Muscle layer of colon (tissue), 2 donors: Measurements from ENCODE around the gene EME2.

Experiments used
- H3K27ac ChIP-seq: one replicate; pipeline ENCODE4 v1.7.0; 2013; ENCODE audit warnings: low read depth, mild to moderate bottlenecking, low read length, moderate library complexity
- H3K27me3 ChIP-seq, 2 donors: one replicate each; pipeline ENCODE4 v1.7.0; 2013; ENCODE audit warnings: low read length in 2 of 2, mild to moderate bottlenecking in 2 of 2; ENCODE audit not compliant: insufficient read depth in 2 of 2, control insufficient read depth in 1 of 2
- H3K36me3 ChIP-seq: one replicate; pipeline ENCODE4 v1.7.0; 2013; ENCODE audit warnings: mild to moderate bottlenecking, low read length; ENCODE audit not compliant: insufficient read depth
- H3K4me1 ChIP-seq: one replicate; pipeline ENCODE4 v1.7.0; 2013; ENCODE audit warnings: mild to moderate bottlenecking, low read length; ENCODE audit not compliant: insufficient read depth
- H3K4me3 ChIP-seq, 2 donors: one replicate each; pipeline ENCODE4 v1.7.0; 2013; ENCODE audit warnings: low read length in 2 of 2, low read depth in 1 of 2, mild to moderate bottlenecking in 1 of 2, moderate library complexity in 1 of 2
- H3K9ac ChIP-seq: one replicate; pipeline ENCODE4 v1.7.0; 2013; ENCODE audit warnings: low read length
- H3K9me3 ChIP-seq: one replicate; pipeline ENCODE4 v1.7.0; 2013; ENCODE audit warnings: mild to moderate bottlenecking, low read length
- donor health status: abdominal sarcoma.
- donor health status: Adenocarcinoma of cecum.

Gene EME2

DNA sequence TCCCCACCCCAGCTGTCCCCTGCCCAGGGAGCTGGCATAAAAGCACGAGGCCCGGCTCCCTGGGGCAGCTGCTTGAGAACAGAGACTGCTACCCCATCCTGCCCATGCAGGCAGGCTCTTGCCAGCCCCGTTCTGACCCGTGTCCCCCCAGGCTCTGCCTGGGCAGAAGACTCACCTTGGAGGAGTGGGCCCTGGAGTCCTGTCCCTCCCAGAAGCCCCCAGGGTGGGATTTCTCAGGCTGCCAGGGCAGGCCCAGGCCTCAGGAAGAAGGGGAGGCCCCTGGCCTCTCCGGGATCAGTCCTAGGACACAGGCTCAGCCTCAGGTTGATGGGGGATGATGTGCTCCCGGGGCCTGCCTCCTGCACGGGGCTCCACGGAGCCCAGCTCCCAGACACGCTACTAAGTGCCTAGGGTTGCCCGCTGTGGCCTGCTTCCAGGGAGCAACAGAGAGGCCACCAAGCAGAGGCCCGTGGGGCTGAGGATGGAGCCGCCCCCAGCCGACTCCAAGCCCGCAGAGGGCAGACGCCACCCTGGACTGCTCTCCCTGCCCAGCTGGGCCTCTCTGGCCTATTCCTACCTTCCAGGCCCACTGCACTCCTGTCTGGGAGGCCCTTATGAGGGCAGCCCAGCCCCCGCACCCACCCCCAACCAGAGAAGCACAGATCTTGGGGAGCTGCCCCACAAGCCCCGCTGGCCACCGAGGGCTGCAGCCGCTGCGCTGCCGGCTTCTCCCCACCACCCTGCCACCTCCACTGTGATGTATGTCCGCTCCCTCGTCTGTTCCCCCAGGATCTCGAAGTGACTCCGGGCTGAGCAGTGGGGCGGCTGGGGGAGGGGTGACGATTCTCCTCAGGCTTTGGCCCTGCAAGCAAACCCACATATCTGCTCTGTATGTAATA, 3.0 kb upstream of the EME2 start:
- H3K4me3 ChIP-seq = peak overlapping the region in 1 of 2 donors; percentile 66
- H3K9ac ChIP-seq = no peak overlapping the region
- no peaks in the 10 kb centered on the region for H3K27me3 ChIP-seq
- peaks cover 33% of the 10 kb centered on the region for H3K36me3 ChIP-seq
- H3K9me3 ChIP-seq = no peaks in the 10 kb centered on the region
- peak overlapping the region; percentile 82 for H3K27ac ChIP-seq
- peaks cover 25% of the 10 kb centered on the region for H3K4me1 ChIP-seq

DNA sequence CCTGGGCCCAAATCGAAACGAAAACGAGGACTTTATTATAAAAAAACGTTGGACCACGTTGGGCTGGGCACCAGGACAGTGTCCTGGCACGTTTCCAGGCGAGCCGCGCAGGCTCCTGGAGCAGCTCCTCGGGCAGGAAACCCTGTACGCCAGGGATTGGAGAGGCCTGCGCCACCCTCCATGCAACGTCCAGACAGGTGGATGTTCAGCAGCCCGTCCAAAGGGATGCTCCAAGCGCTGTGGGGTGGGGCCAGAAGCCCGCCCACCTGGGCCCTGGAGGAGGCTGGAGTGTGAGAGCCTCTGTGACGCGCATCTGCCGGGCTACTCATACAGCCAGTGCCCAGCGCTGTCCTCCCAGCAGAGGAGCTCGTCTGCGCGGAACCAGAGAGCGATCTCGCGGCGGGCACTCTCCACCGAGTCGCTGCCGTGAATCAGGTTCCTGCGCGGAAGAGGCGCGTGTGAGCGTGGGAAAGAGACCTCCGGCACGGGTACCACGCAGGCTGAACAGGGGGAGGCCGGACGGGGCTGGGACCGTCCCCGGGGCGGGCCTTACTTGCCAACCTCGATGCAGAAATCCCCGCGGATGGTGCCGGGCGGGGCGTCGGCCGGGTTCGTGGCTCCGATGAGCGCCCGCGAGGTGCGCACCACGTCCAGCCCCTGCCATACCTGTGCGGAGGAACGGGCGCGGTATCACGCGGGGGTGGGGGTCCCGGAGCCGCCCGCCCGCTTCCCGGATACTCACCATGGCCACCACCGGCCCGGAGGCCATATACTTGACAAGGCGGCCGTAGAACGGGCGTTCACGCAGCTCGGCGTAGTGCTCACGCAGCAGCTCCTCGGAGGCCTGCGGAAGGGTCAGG, 2.1 kb upstream of the EME2 start:
- H3K4me1 ChIP-seq = peaks cover 29% of the 10 kb centered on the region
- H3K27ac ChIP-seq = peak overlapping the region; percentile 82
- no peaks in the 10 kb centered on the region for H3K9me3 ChIP-seq
- peaks cover 31% of the 10 kb centered on the region for H3K36me3 ChIP-seq
- no peaks in the 10 kb centered on the region for H3K27me3 ChIP-seq
- peak overlapping the region; percentile 66 to 82 for H3K4me3 ChIP-seq
- no peak overlapping the region for H3K9ac ChIP-seq

DNA sequence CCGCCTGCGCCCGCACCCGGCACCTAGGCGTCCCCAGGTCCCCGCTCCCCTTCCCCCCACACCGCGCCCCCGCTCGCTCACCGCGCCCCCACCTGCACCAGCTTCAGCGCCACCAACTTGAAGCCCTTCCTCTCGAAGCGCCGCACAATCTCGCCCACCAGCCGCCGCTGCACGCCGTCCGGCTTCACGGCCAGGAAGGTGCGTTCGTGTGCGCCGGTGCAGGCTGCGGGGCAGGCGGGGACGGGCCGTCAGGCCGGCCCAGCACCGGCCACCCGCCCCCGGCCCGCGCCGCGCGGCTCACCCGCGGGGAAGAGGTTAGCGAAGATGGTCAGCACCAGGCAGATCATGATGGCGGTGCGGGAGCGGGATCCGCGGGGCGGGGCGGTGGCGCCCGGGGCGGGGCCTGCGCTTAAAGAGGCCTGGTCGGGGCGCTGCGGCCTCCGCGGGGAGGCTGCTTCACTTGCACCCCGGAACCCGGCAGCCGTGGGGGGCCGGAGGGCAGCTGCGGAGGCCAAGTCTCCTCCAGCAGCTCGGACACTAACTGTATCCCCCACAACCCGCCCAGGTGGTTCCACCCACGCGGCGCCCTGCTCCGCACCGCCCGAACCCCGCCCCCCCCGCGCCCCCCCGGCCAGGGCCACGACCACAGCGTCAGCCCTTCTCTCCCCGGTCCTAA, 1.3 kb upstream of the EME2 start, which contains the start of gene NME3:
Gene NME3 (minus strand): TSS at position 356 of the 676 bp plus-strand sequence. CDS start 9 bp downstream, at position 347.
- Histone ChIP-seq H3K27ac (peak within 1 kb of the TSS; percentile 82), H3K36me3 (peaks cover 26% of the 10 kb centered on the region), H3K4me3 (peak within 1 kb of the TSS; percentile 83 to 92), H3K4me1 (peaks cover 29% of the 10 kb centered on the region), H3K9me3 (no peaks in the 10 kb centered on the region), H3K9ac (peak within 1 kb of the TSS; percentile 33), H3K27me3 (no peaks in the 10 kb centered on the region)

DNA sequence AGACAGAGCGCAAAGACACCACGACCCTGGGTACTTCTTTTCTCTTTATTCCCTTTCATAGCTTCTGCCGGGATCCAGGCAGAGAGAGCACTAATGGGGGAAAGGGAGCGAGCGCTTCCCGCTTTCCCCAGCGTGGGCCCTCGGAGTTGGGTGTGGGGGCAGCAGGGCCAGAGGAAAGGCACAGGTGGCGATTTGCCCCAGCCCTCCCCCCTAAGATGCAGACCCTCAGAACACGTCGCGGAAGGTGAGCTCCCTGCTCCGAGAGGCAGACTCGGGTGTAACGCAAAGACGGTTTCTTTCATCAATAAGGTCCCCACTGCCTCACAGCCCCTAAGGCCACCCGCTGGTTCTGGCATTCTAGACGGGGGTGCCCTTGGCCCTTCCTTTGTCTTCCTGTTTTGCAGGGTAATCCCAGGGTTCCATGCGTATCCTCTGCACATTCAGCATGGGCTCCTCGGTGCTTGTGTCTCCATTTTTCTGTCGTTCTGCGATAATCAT, 697 bp upstream of the EME2 start:
- Histone ChIP-seq H3K4me3 (peak overlapping the region; percentile 83 to 92), H3K4me1 (peaks cover 29% of the 10 kb centered on the region), H3K9ac (peak overlapping the region; percentile 33), H3K36me3 (peaks cover 28% of the 10 kb centered on the region), H3K27ac (peak overlapping the region; percentile 73), H3K9me3 (no peaks in the 10 kb centered on the region), H3K27me3 (no peaks in the 10 kb centered on the region)

DNA sequence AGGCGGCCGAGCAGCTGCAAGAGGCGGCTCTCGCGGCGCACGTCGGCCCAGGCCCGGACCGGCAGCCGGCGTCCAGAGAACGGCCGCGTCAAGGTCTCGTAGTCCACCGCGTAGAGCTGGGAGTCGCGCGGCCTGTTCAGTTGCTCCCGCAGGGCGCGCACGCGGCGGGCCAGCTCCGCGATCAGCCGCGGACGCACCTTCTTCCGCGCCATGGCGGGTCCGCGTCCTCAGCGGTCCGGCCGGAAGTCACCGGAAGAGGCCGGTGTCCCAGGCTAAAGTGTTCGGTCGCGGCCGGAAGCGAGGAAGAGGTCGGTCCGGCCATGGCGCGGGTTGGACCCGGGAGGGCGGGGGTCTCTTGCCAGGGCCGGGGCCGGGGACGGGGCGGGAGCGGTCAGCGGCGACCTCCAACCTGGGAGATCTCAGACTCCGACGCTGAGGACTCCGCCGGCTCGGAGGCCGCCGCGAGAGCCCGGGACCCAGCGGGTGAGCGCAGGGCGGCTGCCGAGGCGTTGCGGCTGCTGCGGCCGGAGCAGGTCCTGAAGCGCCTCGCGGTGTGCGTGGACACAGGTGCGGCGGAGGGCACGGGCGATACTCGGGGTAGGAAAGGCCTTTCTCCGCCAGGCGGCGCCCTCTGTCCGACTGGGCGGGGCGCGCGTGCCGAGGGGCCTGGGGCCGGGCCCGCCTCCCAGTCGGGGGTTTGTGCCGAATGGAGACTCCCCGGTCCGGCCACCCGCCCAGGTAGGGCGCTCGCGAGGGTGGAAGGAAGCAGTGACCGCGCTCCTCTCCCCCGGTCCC, 495 bp downstream of the EME2 start, which contains the start of gene MRPS34:
Gene MRPS34 (minus strand): TSS at position 227 of the 795 bp plus-strand sequence. CDS start 15 bp downstream, at position 212.
- H3K27me3 ChIP-seq = no peaks in the 10 kb centered on the region
- peak within 1 kb of the TSS; percentile 75 for H3K27ac ChIP-seq
- H3K9me3 ChIP-seq = no peaks in the 10 kb centered on the region
- peaks cover 24% of the 10 kb centered on the region for H3K36me3 ChIP-seq
- H3K4me1 ChIP-seq = peaks cover 29% of the 10 kb centered on the region
- H3K4me3 ChIP-seq = peak within 1 kb of the TSS; percentile 83 to 92
- H3K9ac ChIP-seq = peak within 1 kb of the TSS; percentile 57

DNA sequence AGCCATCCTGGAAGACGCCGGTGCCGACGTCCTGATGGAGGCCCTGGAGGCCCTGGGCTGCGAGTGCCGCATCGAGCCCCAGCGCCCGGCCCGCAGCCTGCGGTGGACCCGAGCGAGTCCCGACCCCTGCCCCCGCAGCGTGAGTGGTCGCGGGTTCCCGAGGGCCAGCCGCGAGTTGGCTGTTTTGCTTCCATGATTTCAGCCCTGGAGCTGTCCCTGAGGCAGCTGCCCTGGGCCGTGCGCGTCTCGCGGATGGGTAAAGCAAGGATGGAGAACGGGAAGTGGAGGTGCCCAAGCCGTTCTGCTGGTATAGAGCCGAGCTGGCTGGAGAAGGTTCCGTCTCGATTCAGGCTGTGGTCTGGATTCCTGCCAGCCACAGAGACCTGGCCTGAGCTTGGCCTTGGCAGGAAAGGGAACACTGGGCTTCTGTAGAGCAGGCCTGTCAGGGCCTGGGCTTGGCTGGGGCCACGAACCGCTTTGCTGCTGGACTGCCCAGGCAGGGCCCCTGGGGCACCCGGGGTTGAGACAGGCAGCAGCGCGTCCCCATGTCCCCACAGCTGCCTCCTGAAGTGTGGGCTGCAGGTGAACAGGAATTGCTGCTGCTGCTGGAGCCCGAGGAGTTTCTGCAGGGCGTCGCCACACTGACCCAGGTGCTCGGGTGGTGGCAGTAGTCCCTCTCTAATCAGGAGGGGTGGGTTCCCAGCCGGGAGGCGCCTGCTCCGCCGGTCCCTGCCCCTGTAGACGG, 1.3 kb downstream of the EME2 start:
- no peaks in the 10 kb centered on the region for H3K9me3 ChIP-seq
- peak overlapping the region; percentile 57 for H3K9ac ChIP-seq
- H3K4me1 ChIP-seq = peaks cover 29% of the 10 kb centered on the region
- no peaks in the 10 kb centered on the region for H3K27me3 ChIP-seq
- H3K27ac ChIP-seq = peak overlapping the region; percentile 75
- H3K36me3 ChIP-seq = peaks cover 23% of the 10 kb centered on the region
- peak overlapping the region; percentile 83 to 92 for H3K4me3 ChIP-seq

DNA sequence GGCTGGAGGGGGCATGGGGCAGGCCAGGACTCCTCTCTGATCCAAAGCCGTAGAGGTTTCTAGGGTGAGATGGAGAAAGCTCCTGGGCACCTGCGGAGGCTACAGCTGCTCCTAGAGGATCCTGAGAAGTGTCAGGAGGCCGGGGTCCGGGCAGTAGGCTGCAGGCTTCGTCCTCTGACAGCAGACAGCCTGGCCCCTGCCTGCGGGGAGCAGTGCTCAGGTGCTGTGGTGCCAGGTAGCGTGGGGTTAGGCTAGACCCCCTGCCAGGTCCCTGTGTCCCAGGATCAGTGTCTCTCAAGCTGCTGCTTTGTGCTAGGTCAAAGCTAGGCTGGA, 1.8 kb downstream of the EME2 start:
- H3K4me3 ChIP-seq = peak overlapping the region in 1 of 2 donors; percentile 92
- H3K27me3 ChIP-seq = no peaks in the 10 kb centered on the region
- H3K9ac ChIP-seq = no peak overlapping the region
- H3K27ac ChIP-seq = no peak overlapping the region
- peaks cover 23% of the 10 kb centered on the region for H3K36me3 ChIP-seq
- peaks cover 29% of the 10 kb centered on the region for H3K4me1 ChIP-seq
- no peaks in the 10 kb centered on the region for H3K9me3 ChIP-seq

DNA sequence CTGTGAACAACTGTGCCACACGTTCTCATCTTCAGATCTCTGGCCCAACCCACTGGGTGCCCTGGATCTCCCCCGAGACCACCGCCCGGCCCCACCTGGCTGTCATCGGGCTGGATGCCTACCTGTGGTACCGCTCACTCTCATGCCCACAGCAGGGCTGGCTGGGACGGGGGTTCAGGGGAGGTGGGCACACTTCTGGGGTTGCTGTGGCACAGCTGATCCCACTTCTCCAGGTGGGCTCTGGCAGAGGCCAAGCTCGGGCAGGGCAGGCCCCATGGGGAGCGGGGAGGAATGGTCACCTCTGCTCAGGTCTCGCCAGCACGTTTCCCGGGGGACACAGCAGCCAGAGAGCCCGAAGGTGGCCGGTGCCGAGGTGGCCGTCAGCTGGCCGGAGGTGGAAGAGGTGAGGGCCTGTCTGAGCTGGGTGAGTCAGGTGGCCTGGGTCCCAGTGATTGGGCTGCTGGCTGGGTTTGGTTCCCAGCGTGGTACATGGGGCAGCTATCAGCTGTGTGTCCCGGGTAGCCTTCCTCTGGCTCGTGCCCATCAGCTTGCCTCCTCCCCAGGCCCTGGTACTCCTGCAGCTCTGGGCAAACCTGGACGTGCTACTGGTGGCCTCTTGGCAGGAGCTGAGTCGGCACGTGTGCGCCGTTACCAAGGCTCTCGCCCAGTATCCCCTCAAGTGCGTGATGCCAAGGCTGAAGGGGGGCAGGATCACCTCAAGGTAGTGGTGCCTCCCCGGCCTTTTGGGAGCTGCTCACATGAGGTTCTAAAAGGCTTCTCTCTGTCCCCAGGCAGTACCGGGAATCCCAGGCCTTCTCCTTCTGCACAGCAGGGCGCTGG, 2.6 kb downstream of the EME2 start:
- Histone ChIP-seq H3K4me1 (peaks cover 24% of the 10 kb centered on the region), H3K9ac (no peak overlapping the region), H3K27me3 (no peaks in the 10 kb centered on the region), H3K9me3 (no peaks in the 10 kb centered on the region), H3K27ac (no peak overlapping the region), H3K36me3 (peaks cover 23% of the 10 kb centered on the region), H3K4me3 (no peak overlapping the region)

DNA sequence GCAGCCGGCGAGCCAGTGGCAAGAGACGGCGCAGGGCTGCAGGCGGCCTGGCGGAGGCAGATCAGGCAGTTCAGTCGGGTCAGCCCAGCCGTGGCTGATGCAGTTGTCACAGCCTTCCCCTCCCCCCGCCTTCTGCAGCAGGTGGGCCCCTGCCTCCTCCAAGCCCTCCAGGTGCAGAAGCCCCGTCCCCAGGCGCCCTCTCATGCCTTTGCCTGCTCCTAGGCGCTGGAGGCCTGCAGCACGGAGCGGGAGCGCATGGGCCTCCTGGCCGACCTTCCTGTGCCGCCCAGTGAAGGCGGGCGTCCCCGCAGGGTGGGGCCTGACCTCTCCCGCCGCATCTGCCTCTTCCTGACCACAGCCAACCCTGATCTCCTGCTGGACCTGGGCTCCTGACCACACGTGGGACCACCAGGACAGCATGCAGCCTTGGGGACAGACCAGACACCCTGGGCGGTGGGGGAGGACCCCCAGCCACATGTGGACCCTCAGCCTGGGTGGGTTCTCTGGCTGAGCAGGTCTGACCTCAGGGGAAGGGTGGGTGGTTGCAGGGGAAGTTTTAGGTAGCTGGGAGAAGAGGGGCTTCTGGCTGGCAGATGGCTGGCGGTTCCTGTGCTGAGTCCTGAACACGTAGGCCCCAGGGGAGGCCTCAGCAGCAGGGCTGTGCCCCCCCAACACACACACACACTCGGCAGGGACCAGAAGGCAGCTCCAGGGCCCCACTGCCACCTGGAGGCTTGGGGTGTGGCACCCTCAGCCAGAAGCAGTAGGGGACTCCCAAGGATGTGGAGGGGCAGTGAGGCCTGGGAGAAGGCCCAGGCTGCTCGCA, 3.4 kb downstream of the EME2 start:
- Histone ChIP-seq H3K36me3 (peaks cover 29% of the 10 kb centered on the region), H3K27ac (no peak overlapping the region), H3K27me3 (no peaks in the 10 kb centered on the region), H3K9me3 (no peaks in the 10 kb centered on the region), H3K9ac (no peak overlapping the region), H3K4me3 (no peak overlapping the region), H3K4me1 (peaks cover 27% of the 10 kb centered on the region)
